Body of pancreas (tissue), 4 donors: ENCODE data around the gene SP110. TPM values are rescaled to one million over a fixed set of nuclear protein-coding genes. Genes with fewer than 3 reads are reported as not detected.
"Not testable (repeated sequence)": the region's sequence is repeated elsewhere in the genome, so short reads cannot be mapped to it uniquely, and the experiment has no call there.

ENCODE experiments used
- ATAC-seq: fragments of 150-250 bp; one replicate; pipeline ENCODE4 v1.9.1; 2016
- DNase-seq, 4 donors: peaks; one replicate each; pipeline ENCODE4 v3.0.0-alpha.2; 2019
- H3K27ac ChIP-seq, 4 donors: fragments of 200-600 bp; sonication (generic); 1 replicate in 3 of 4; 2 replicates in 1 of 4; pipeline versions ENCODE4 v1.5.1 to v1.6.1; 2016 to 2019; ENCODE audit warnings: mild to moderate bottlenecking in 1 of 4, mixed read lengths in 1 of 4, moderate library complexity in 1 of 4
- H3K27me3 ChIP-seq, 2 donors: fragments of 200-600 bp; sonication (generic); one replicate each; pipeline ENCODE4 v1.6.0; 2016; ENCODE audit warnings: mild to moderate bottlenecking in 1 of 2
- H3K36me3 ChIP-seq, 2 donors: fragments of 200-600 bp; sonication (generic); replicated peaks in 1 of 2; 2 replicates each; pipeline ENCODE4 v1.5.1; 2016; ENCODE audit warnings: low read depth in 2 of 2; ENCODE audit not compliant: insufficient read depth in 1 of 2
- H3K4me1 ChIP-seq: fragments of 200-600 bp; sonication (generic); one replicate; pipeline ENCODE4 v1.6.0; 2016
- H3K4me3 ChIP-seq, 2 donors: fragments of 200-600 bp; sonication (generic); 1 replicate in 1 of 2; 2 replicates in 1 of 2; pipeline ENCODE4 v1.5.1; 2016 to 2019
- H3K9me3 ChIP-seq, 3 donors: fragments of 200-600 bp; sonication (generic); 1 replicate in 2 of 3; 2 replicates in 1 of 3; pipeline ENCODE4 v1.5.1; 2016
- CTCF ChIP-seq, 7 experiments: fragments of 450-650 bp in 4 of 7; fragments of 200-600 bp in 3 of 7; sonication (generic) in 3 of 7; IDR thresholded peaks; one replicate each; pipeline ENCODE4 v1.5.1; 2016 to 2019; ENCODE audit warnings: antibody characterized with exemption in 7 of 7
- POLR2A ChIP-seq, 3 donors: fragments of 450-650 bp; IDR thresholded peaks; one replicate each; pipeline ENCODE4 v1.6.1; 2016; ENCODE audit warnings: antibody characterized with exemption in 3 of 3, mild to moderate bottlenecking in 2 of 3
- WGBS, 2 donors: methylation state at CpG; one replicate each; pipeline ENCODE4 v1.1.5; 2017; 5-methylcytosine and 5-hydroxymethylcytosine counted together
- intact Hi-C: fragments of 100-400 bp; cut with DNase I; formaldehyde crosslinking; loops from one replicate; pipeline ENCODE4 v1.15.1; 2023
- total RNA-seq, 2 donors: library from RNA; depleted of rRNA; stranded (reverse); fragments of >200 nt; gene quantifications; one replicate each; pipeline ENCODE4 v1.1.0, GENCODE V29; 2016

Gene SP110
- total RNA-seq, 2 donors from 2014 or later: 9.9 to 12.9 TPM

- intact Hi-C loops: no loop called here
- WGBS, 2 donors: 78 to 84% methylated on average over 4 of the region's 4 CpGs
- no peak for ATAC-seq
Measured at GRCh38 chr2:230226051-230226551, 6.3 kb upstream of the SP110 start.

GRCh38 chr2:230225486-230225885 lies 5.7 kb upstream of the SP110 start, which contains the start of gene SP140:
Gene SP140, plus strand, starts transcription at chr2:230225736. Its CDS starts 109 bp downstream, at chr2:230225845.
- peaks cover 3% of the 10 kb centered on the region for H3K4me1 ChIP-seq
- 64 to 75% methylated on average over 8 of the region's 8 CpGs for WGBS, 2 donors
- ATAC-seq (no peak), DNase-seq (peak in 3 of 4 donors; percentile 14 to 65 (median 16))
- intact Hi-C loops: no loop called here
- TF ChIP-seq CTCF (IDR thresholded peaks at IDR 0.05) (no peak), POLR2A (IDR thresholded peaks at IDR 0.05) (peak in 2 of 3 donors; percentile 6 to 29)
- no peaks in the 10 kb centered on the region for H3K27me3 ChIP-seq
- H3K4me3 ChIP-seq: no peak within 1 kb of the TSS
- H3K9me3 ChIP-seq: no peaks in the 10 kb centered on the region
- no peaks in the 10 kb centered on the region for H3K36me3 ChIP-seq
- H3K27ac ChIP-seq: peak within 1 kb of the TSS in 1 of 4 donors; percentile 24

More at GRCh38 chr2:230226051-230226551, 6.3 kb upstream of the SP110 start:
- Histone ChIP-seq H3K4me3 (no peak overlapping the region), H3K4me1 (no peaks in the 10 kb centered on the region), H3K9me3 (no peaks in the 10 kb centered on the region), H3K36me3 (no peaks in the 10 kb centered on the region), H3K27ac (peak overlapping the region in 1 of 4 donors; percentile 24), H3K27me3 (no peaks in the 10 kb centered on the region)
- TF ChIP-seq POLR2A (IDR thresholded peaks at IDR 0.05) (no peak), CTCF (IDR thresholded peaks at IDR 0.05) (no peak)
- no peak for DNase-seq

DNA sequence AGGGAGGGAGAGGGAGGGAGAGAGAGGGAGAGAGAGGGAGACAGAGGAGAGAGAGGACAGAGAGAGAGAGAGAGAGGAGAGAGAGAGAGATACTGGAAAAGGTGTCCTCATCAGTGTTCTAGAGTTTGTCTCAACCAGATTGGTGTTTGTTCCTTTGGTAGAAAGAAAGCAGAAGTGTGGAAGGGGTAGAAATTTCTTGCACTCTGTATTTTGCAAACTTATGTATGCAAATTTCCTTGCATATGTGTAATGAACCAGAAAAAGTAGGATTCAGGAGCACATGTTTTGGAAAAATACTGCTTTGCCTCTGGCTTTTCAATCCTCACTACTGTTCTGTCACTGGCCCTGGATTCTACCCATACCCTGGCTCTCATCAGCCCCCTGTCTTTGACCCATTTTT lies 4.7 kb upstream of the SP110 start:
- no peak overlapping the region for H3K27ac ChIP-seq
- peaks cover 6% of the 10 kb centered on the region for H3K4me1 ChIP-seq
- intact Hi-C loops: no loop called here
- no peak for ATAC-seq
- no peaks in the 10 kb centered on the region for H3K9me3 ChIP-seq
- H3K27me3 ChIP-seq: no peaks in the 10 kb centered on the region
- no peaks in the 10 kb centered on the region for H3K36me3 ChIP-seq
- no peak for TF ChIP-seq CTCF (IDR thresholded peaks at IDR 0.05)
- no peak for TF ChIP-seq POLR2A (IDR thresholded peaks at IDR 0.05)
- no peak for DNase-seq
- H3K4me3 ChIP-seq: no peak overlapping the region

DNA sequence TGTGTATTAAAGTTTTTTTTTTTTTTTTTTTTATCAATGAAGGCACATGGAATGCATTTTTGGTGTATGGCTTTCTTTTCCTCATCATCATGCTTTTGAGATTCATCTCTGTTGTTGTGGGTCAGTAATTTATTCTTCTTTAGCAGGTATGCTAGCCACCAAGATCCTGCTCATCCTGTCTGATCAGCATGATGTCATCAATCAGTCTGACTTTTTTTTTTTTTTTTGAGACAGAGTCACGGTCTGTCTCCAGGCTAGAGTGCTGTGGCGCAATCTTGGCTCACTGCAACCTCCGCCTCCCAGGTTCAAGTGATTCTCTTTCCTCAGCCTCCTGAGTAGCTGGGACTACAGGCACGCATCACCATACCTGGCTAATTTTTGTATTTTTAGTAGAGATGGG lies 3.0 kb upstream of the SP110 start:
- H3K27ac ChIP-seq, H3K27me3 ChIP-seq, ATAC-seq, H3K36me3 ChIP-seq, H3K9me3 ChIP-seq, H3K4me3 ChIP-seq, intact Hi-C loops, DNase-seq: not testable (repeated sequence)
- peaks cover 17% of the 10 kb centered on the region for H3K4me1 ChIP-seq
- whole genome bisulfite sequencing, 2 donors: 86% methylated on average over 4 of the region's 4 CpGs

DNA sequence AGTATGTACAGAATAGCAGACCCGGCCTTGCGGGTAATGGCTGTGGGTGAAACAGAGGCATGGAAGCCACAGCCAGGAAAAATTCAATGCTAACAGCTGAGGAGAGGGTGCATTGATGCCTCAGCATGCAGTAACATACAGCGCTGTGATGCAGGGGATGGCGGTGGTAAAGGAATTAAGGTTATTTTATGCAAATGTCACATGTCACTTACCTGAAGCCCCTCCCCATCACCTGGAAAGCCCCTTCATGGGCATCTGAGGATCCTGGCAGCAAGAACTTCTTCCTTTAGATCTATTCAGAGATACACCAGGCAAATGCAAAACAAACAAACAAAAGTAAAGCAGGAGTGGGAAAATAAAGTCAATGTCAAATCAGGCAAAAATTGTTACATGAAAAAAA lies 1.7 kb upstream of the SP110 start:
- intact Hi-C loops: no loop called here
- Histone ChIP-seq H3K4me1 (peaks cover 17% of the 10 kb centered on the region), H3K4me3 (no peak overlapping the region), H3K36me3 (no peaks in the 10 kb centered on the region), H3K27ac (no peak overlapping the region), H3K27me3 (no peaks in the 10 kb centered on the region), H3K9me3 (no peaks in the 10 kb centered on the region)
- 91 to 96% methylated on average over 4 of the region's 4 CpGs for WGBS, 2 donors
- no peak for DNase-seq
- TF ChIP-seq CTCF (IDR thresholded peaks at IDR 0.05): no peak
- no peak for ATAC-seq
